Measurements from ENCODE around the gene TMEM244. TPM values are rescaled to one million over a fixed set of nuclear protein-coding genes. Genes with fewer than 3 reads are reported as not detected.

TMEM244 gene
- total and polyA plus RNA-seq, 9 of the 15 experiments (the other 6 are each of a cell fraction or from before 2014, with no cell fraction given): not detected

GRCh38 chr6:129853996-129854711 is 7.0 kb downstream of the TMEM244 start (continued):
- TF ChIP-seq ZNF133 (CRISPR knock-in tag; IDR thresholded peaks at IDR 0.05) (no peak), BDP1 (IDR thresholded peaks at IDR 0.05; ENCODE audit: insufficient read depth, insufficient read length) (no peak), SNRNP70 (optimal IDR thresholded peaks at IDR 0.05; ENCODE audit: low read depth, low read length) (no peak), SOX6 (IDR thresholded peaks at IDR 0.05) (peak; percentile 79), NFXL1 (CRISPR knock-in tag; IDR thresholded peaks at IDR 0.05) (no peak), SRSF7 (optimal IDR thresholded peaks at IDR 0.05; ENCODE audit: low read depth, low read length) (no peak), MNT (conservative IDR thresholded peaks at IDR 0.05) (0 out of 4 replicates have a peak, but pooled peaks of 1 of the 2 experiments have one; percentile 21), AFF4 (CRISPR knock-in tag; IDR thresholded peaks at IDR 0.05) (no peak), ZNF146 (CRISPR knock-in tag; IDR thresholded peaks at IDR 0.05; ENCODE audit: unreplicated experiment) (no peak), SRSF9 (IDR thresholded peaks at IDR 0.05; ENCODE audit: borderline replicate concordance, low read depth, low read length) (no peak), DACH1 (IDR thresholded peaks at IDR 0.05; ENCODE audit: partially characterized antibody) (peak; percentile 52)
- TF ChIP-seq, protein P1, sequence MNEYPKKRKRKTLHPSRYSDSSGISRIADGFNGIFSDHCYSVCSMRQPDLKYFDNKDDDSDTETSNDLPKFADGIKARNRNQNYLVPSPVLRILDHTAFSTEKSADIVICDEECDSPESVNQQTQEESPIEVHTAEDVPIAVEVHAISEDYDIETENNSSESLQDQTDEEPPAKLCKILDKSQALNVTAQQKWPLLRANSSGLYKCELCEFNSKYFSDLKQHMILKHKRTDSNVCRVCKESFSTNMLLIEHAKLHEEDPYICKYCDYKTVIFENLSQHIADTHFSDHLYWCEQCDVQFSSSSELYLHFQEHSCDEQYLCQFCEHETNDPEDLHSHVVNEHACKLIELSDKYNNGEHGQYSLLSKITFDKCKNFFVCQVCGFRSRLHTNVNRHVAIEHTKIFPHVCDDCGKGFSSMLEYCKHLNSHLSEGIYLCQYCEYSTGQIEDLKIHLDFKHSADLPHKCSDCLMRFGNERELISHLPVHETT (CRISPR knock-in tag; conservative IDR thresholded peaks at IDR 0.05 in 1 of 2, IDR thresholded peaks at IDR 0.05 in 1 of 2): no peak
- TF ChIP-seq, protein P2, sequence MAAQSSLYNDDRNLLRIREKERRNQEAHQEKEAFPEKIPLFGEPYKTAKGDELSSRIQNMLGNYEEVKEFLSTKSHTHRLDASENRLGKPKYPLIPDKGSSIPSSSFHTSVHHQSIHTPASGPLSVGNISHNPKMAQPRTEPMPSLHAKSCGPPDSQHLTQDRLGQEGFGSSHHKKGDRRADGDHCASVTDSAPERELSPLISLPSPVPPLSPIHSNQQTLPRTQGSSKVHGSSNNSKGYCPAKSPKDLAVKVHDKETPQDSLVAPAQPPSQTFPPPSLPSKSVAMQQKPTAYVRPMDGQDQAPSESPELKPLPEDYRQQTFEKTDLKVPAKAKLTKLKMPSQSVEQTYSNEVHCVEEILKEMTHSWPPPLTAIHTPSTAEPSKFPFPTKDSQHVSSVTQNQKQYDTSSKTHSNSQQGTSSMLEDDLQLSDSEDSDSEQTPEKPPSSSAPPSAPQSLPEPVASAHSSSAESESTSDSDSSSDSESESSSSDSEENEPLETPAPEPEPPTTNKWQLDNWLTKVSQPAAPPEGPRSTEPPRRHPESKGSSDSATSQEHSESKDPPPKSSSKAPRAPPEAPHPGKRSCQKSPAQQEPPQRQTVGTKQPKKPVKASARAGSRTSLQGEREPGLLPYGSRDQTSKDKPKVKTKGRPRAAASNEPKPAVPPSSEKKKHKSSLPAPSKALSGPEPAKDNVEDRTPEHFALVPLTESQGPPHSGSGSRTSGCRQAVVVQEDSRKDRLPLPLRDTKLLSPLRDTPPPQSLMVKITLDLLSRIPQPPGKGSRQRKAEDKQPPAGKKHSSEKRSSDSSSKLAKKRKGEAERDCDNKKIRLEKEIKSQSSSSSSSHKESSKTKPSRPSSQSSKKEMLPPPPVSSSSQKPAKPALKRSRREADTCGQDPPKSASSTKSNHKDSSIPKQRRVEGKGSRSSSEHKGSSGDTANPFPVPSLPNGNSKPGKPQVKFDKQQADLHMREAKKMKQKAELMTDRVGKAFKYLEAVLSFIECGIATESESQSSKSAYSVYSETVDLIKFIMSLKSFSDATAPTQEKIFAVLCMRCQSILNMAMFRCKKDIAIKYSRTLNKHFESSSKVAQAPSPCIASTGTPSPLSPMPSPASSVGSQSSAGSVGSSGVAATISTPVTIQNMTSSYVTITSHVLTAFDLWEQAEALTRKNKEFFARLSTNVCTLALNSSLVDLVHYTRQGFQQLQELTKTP (IDR thresholded peaks at IDR 0.05; ENCODE audit: low read depth in 1 of 2, partially characterized antibody in 2 of 2): peak in 1 of 2 experiments; percentile 53
- TF ChIP-seq, protein P3, sequence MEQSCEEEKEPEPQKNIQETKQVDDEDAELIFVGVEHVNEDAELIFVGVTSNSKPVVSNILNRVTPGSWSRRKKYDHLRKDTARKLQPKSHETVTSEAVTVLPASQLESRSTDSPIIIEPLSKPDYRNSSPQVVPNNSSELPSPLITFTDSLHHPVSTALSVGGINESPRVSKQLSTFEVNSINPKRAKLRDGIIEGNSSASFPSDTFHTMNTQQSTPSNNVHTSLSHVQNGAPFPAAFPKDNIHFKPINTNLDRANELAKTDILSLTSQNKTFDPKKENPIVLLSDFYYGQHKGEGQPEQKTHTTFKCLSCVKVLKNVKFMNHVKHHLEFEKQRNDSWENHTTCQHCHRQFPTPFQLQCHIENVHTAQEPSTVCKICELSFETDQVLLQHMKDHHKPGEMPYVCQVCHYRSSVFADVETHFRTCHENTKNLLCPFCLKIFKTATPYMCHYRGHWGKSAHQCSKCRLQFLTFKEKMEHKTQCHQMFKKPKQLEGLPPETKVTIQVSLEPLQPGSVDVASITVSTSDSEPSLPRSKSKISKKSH (CRISPR knock-in tag; IDR thresholded peaks at IDR 0.05): no peak

All from K562 (cell line).